Endothelial cell of umbilical vein (primary cell): ENCODE results near the gene HNRNPM. TPM values are rescaled to one million over a fixed set of nuclear protein-coding genes. Genes with fewer than 3 reads are reported as not detected.

Experiments used
- BruUV-seq: library from RNA; stranded (reverse); fragments of 400-500 nt; replicated peaks from 2 replicates; lab custom pipeline; 2021; lab: Mats Ljungman, UMichigan
- CTCF ChIA-PET: fragments of 300-600, 350-600 bp; sonication (Branson Sonifier 250); formaldehyde crosslinking; loops from one replicate; lab custom pipeline; 2021; ENCODE audit warnings: antibody characterized with exemption, inconsistent platforms; lab: Charles Lee
- POLR2A ChIA-PET: fragments of 300-600, 350-600 bp; sonication (Branson Sonifier 250); formaldehyde crosslinking; loops from one replicate; lab custom pipeline; 2021; ENCODE audit warnings: antibody characterized with exemption, inconsistent platforms; lab: Charles Lee
- DNase-seq: peaks from one replicate; pipeline ENCODE4 v3.0.0-alpha.2; 2011; ENCODE audit warnings: low read depth, low spot score
- FAIRE-seq: peaks from 2 replicates; lab custom pipeline; 2011; peaks lifted over from hg19 to GRCh38; lab: Jason Lieb, UNC
- H2AFZ ChIP-seq: 2 replicates; pipeline ENCODE4 v1.6.0; 2012; ENCODE audit warnings: low read depth, low read length, control low read depth, inconsistent platforms
- H3K27ac ChIP-seq: 2 replicates; pipeline ENCODE4 v1.5.1; 2011; ENCODE audit warnings: low read depth, mild to moderate bottlenecking, control low read depth, low read length, moderate library complexity; ENCODE audit not compliant: insufficient read depth
- H3K27me3 ChIP-seq, 2 experiments: 2 replicates each; pipeline versions ENCODE4 v1.6.0 to v1.6.1; 2011; ENCODE audit warnings: low read length in 2 of 2, mixed read lengths in 1 of 2; ENCODE audit not compliant: control insufficient read depth in 2 of 2, insufficient read depth in 2 of 2
- H3K36me3 ChIP-seq, 2 experiments: 2 replicates in 1 of 2; 3 replicates in 1 of 2; pipeline ENCODE4 v1.5.1; 2011; ENCODE audit warnings: low read length in 2 of 2, mild to moderate bottlenecking in 1 of 2, moderate library complexity in 1 of 2; ENCODE audit not compliant: control insufficient read depth in 2 of 2, insufficient read depth in 2 of 2; ENCODE audit errors: extremely low read depth in 1 of 2
- H3K4me1 ChIP-seq: 3 replicates; pipeline ENCODE4 v1.5.1; 2011; ENCODE audit warnings: mild to moderate bottlenecking, low read length; ENCODE audit not compliant: control insufficient read depth, insufficient read depth; ENCODE audit errors: extremely low read depth
- H3K4me2 ChIP-seq: 2 replicates; pipeline ENCODE4 v1.6.1; 2011; ENCODE audit warnings: low read length, control low read depth, mixed read lengths; ENCODE audit not compliant: insufficient read depth
- H3K4me3 ChIP-seq, 3 experiments: fragments of 200-600 bp in 1 of 3; sonication (generic), shearing (Covaris generic) in 1 of 3; replicated peaks in 1 of 3; 2 replicates each; pipeline ENCODE4 v1.5.1; 2011 to 2016; ENCODE audit warnings: control low read depth in 3 of 3, low read length in 3 of 3, mild to moderate bottlenecking in 2 of 3, inconsistent platforms in 1 of 3, low read depth in 1 of 3, moderate library complexity in 1 of 3; ENCODE audit not compliant: insufficient read depth in 1 of 3
- H3K79me2 ChIP-seq: 2 replicates; pipeline ENCODE4 v1.6.0; 2012; ENCODE audit warnings: low read length, inconsistent platforms; ENCODE audit not compliant: control insufficient read depth, insufficient read depth
- H3K9ac ChIP-seq: replicated peaks from 2 replicates; pipeline ENCODE3; 2011; ENCODE audit warnings: low read length, control low read depth; ENCODE audit not compliant: insufficient read depth; ENCODE audit errors: extremely low read depth
- H3K9me1 ChIP-seq: replicated peaks from 3 replicates; pipeline ENCODE4 v1.6.0; 2011; ENCODE audit warnings: mild to moderate bottlenecking, low read length; ENCODE audit not compliant: control insufficient read depth, insufficient read depth; ENCODE audit errors: extremely low read depth
- H3K9me3 ChIP-seq: replicated peaks from 2 replicates; pipeline ENCODE4 v1.5.1; 2012; ENCODE audit warnings: low read length, inconsistent platforms; ENCODE audit not compliant: control insufficient read depth, insufficient read depth
- H4K20me1 ChIP-seq: replicated peaks from 2 replicates; pipeline ENCODE3; 2011; ENCODE audit warnings: mild to moderate bottlenecking, low read length; ENCODE audit not compliant: control insufficient read depth, insufficient read depth; ENCODE audit errors: extremely low read depth
- EZH2 ChIP-seq: IDR thresholded peaks from 2 replicates; pipeline ENCODE4 v1.6.1; 2012; ENCODE audit warnings: borderline replicate concordance, low read depth, mild to moderate bottlenecking, moderate library complexity, low read length, inconsistent platforms; ENCODE audit not compliant: severe bottlenecking
- FOS ChIP-seq: IDR thresholded peaks from 2 replicates; pipeline ENCODE4 v1.6.1; 2011; ENCODE audit warnings: mild to moderate bottlenecking, low read length, moderate library complexity, borderline replicate concordance; ENCODE audit not compliant: insufficient read depth
- GATA2 ChIP-seq: IDR thresholded peaks from 2 replicates; pipeline ENCODE4 v1.7.0; 2011; ENCODE audit warnings: low read depth, mild to moderate bottlenecking, moderate library complexity, mixed read lengths, low read length; ENCODE audit not compliant: insufficient read length, insufficient read depth
- JUN ChIP-seq: IDR thresholded peaks from 2 replicates; pipeline ENCODE4 v1.6.1; 2011; ENCODE audit warnings: borderline replicate concordance, low read depth; ENCODE audit not compliant: insufficient read length, insufficient read depth
- MYC ChIP-seq: IDR thresholded peaks from one replicate; pipeline ENCODE4 v1.6.1; 2011; ENCODE audit warnings: mild to moderate bottlenecking, low read depth, low read length
- POLR2A ChIP-seq: IDR thresholded peaks from 2 replicates; pipeline ENCODE4 v1.6.1; 2012; ENCODE audit warnings: low read depth, mild to moderate bottlenecking, control low read depth, low read length
- POLR2AphosphoS5 ChIP-seq: IDR thresholded peaks from 2 replicates; pipeline ENCODE4 v1.6.1; 2012; ENCODE audit warnings: low read depth, mild to moderate bottlenecking, control low read depth, low read length, moderate library complexity; ENCODE audit not compliant: insufficient read depth
- dilution Hi-C: fragments of 300-500 bp; cut with MboI; formaldehyde crosslinking; loops from one replicate; pipeline ENCODE4 v1.15.0; 2019; ENCODE audit warnings: low sequenced_read_pairs; ENCODE audit not compliant: extremely low pct_ligation_motif_present
- intact Hi-C: fragments of 100-400 bp; cut with micrococcal nuclease; formaldehyde crosslinking; loops from one replicate; pipeline ENCODE4 v1.10.0; 2022
- polyA plus RNA-seq, 4 experiments: library from polyadenylated mRNA; depleted of rRNA in 3 of 4; stranded (reverse) in 3 of 4; unstranded in 1 of 4; fragments of >200 nt; gene quantifications; 2 replicates each; pipeline versions ENCODE4 v1.2.1 to v1.2.3, GENCODE V29; 2011 to 2012; ENCODE audit warnings: missing spikeins in 1 of 4
- total RNA-seq: library from RNA; stranded (reverse); gene quantifications from 2 replicates; pipeline ENCODE4 v1.2.3, GENCODE V29; 2021
- TF ChIP-seq, protein P1 (sequence below): IDR thresholded peaks from 2 replicates; pipeline ENCODE4 v1.6.1; 2011; ENCODE audit not compliant: insufficient read depth, insufficient read length

HNRNPM gene
- total and polyA plus RNA-seq, 2 donors (not counting 3 experiments of a cell fraction or from before 2014, with no cell fraction given), result 244 to 301 TPM

DNA sequence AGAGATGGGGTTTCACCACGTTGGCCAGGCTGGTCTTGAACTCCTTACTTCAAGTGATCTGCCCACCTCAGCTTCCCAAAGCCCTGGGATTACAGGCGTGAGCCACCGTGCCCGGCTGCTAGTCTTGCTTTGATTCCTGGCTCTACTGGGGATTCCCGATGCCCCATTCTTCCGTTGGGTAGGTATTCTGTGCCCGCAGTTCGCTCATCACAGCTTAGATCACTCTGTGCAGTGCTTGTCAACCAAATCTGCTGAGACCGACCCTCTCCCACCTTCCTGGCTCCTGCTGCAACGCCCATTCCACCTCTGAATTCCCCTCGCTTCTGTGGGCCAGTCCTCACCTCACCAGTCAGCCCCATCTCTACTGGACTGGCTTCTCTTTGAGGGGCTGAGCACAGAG lies 73.8 kb downstream of the HNRNPM start:
- no peaks in the 10 kb centered on the region for H3K9me3 ChIP-seq
- ChIA-PET POLR2A (no interaction called here), CTCF (interaction anchor here (0.9 to 1.9 kb wide), 2 partner anchors 60 to 165 kb away, joined by 4 to 5 read pairs; no protein-coding TSS in a partner anchor)
- dilution Hi-C loops (no loop called here), intact Hi-C loops (no loop called here)
- H3K79me2 ChIP-seq, result no peaks in the 10 kb centered on the region
- H4K20me1 ChIP-seq, result no peaks in the 10 kb centered on the region
- H3K9ac ChIP-seq, result no peak overlapping the region
- H3K4me2 ChIP-seq, result no peak overlapping the region
- no TSS peak for BruUV-seq
- no peak for TF ChIP-seq GATA2
- TF ChIP-seq EZH2, result no peak
- TF ChIP-seq, protein P1, sequence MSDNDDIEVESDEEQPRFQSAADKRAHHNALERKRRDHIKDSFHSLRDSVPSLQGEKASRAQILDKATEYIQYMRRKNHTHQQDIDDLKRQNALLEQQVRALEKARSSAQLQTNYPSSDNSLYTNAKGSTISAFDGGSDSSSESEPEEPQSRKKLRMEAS, result no peak
- TF ChIP-seq JUN, result no peak
- no peak for TF ChIP-seq FOS
- TF ChIP-seq POLR2AphosphoS5, result no peak
- no peak overlapping the region for H2AFZ ChIP-seq
- H3K9me1 ChIP-seq, result no peaks in the 10 kb centered on the region
- peaks cover 2% of the 10 kb centered on the region for H3K4me1 ChIP-seq
- FAIRE-seq (no peak), DNase-seq (no peak)
- H3K27me3 ChIP-seq, result peaks cover 1 to 4% of the 10 kb centered on the region in 2 experiments
- H3K36me3 ChIP-seq, result no peaks in the 10 kb centered on the region
- H3K4me3 ChIP-seq, result no peak overlapping the region
- H3K27ac ChIP-seq, result no peak overlapping the region

DNA sequence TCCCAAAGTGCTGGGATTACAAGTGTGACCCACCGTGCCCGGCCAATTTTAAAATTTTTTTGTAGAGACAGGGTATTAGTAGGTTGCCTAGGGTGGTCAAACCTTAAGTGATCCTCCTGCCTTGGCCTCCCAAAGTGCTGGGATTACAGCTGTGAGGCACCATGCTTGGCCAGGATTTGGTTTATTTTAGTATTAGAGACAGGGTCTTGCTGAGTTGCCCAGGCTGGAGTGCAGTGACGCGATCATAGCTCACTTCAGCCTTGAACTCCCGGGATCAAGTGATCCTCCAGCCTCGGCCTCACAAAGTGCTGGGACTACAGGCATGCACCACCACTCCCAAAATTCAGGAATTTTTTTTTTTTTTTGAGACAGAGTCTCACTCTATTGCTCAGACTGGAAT lies 74.6 kb downstream of the HNRNPM start:
- ChIA-PET CTCF (interaction anchor here (0.9 kb wide), 1 partner anchor 59 kb away, joined by 4 read pairs; no protein-coding TSS in a partner anchor), POLR2A (no interaction called here)

More for the DNA sequence above, 74.6 kb downstream of the HNRNPM start:
- no peaks in the 10 kb centered on the region for H3K4me1 ChIP-seq
- no peak overlapping the region for H3K4me2 ChIP-seq
- no peaks in the 10 kb centered on the region for H4K20me1 ChIP-seq
- no peak overlapping the region for H2AFZ ChIP-seq
- no peak overlapping the region for H3K27ac ChIP-seq
- DNase-seq, result no peak
- peaks cover 1 to 4% of the 10 kb centered on the region in 2 experiments for H3K27me3 ChIP-seq
- no peaks in the 10 kb centered on the region for H3K9me1 ChIP-seq
- H3K9me3 ChIP-seq, result no peaks in the 10 kb centered on the region
- dilution Hi-C loops (no loop called here), intact Hi-C loops (no loop called here)
- TF ChIP-seq POLR2A (no peak), MYC (no peak)
- H3K9ac ChIP-seq, result no peak overlapping the region
- no peaks in the 10 kb centered on the region for H3K36me3 ChIP-seq
- H3K79me2 ChIP-seq, result no peaks in the 10 kb centered on the region
- no peak for FAIRE-seq
- H3K4me3 ChIP-seq, result no peak overlapping the region
- BruUV-seq, result no TSS peak
